Common myeloid progenitor, CD34-positive (primary cell): ENCODE measurements around the gene DNMT3A.
"Not testable (repeated sequence)": the region's sequence is repeated elsewhere in the genome, so short reads cannot be mapped to it uniquely, and the experiment has no call there.

ENCODE experiments used
- CTCF ChIA-PET: fragments of 350-600 bp; sonication (Branson Sonifier 250); formaldehyde crosslinking; loops from one replicate; lab custom pipeline; 2021; ENCODE audit warnings: antibody characterized with exemption; lab: Charles Lee
- POLR2A ChIA-PET: fragments of 350-600 bp; sonication (Branson Sonifier 250); formaldehyde crosslinking; loops from one replicate; lab custom pipeline; 2021; ENCODE audit warnings: antibody characterized with exemption; lab: Charles Lee
- DNase-seq, 3 donors: peaks; one replicate each; pipeline versions ENCODE4 v3.0.0 to v3.0.0-alpha.2; 2013
- H3K27ac ChIP-seq, 2 experiments: 1 replicate in 1 of 2; 2 replicates in 1 of 2; pipeline ENCODE4 v1.7.0; 2013; ENCODE audit warnings: inconsistent platforms in 2 of 2, low read length in 2 of 2, mild to moderate bottlenecking in 2 of 2, low read depth in 1 of 2, moderate library complexity in 1 of 2; ENCODE audit not compliant: severe bottlenecking in 2 of 2, insufficient read depth in 1 of 2, poor library complexity in 1 of 2
- H3K27me3 ChIP-seq, 5 experiments: replicated peaks in 2 of 5; 1 replicate in 3 of 5; 2 replicates in 2 of 5; pipeline versions ENCODE4 v1.6.1 to v1.7.0; 2013; ENCODE audit warnings: low read length in 4 of 5, mild to moderate bottlenecking in 2 of 5, moderate library complexity in 2 of 5, inconsistent platforms in 1 of 5; ENCODE audit not compliant: insufficient read depth in 5 of 5, control insufficient read depth in 4 of 5
- H3K36me3 ChIP-seq, 4 experiments: 1 replicate in 2 of 4; 2 replicates in 2 of 4; pipeline versions ENCODE4 v1.6.1 to v1.7.0; 2013; ENCODE audit warnings: low read length in 3 of 4, control low read depth in 1 of 4, mild to moderate bottlenecking in 1 of 4; ENCODE audit not compliant: control insufficient read depth in 4 of 4, insufficient read depth in 4 of 4
- H3K4me1 ChIP-seq, 4 experiments: 1 replicate in 3 of 4; 2 replicates in 1 of 4; pipeline versions ENCODE4 v1.6.1 to v1.7.1; 2013; ENCODE audit warnings: low read length in 3 of 4, mild to moderate bottlenecking in 3 of 4, control low read depth in 1 of 4, inconsistent platforms in 1 of 4, moderate library complexity in 1 of 4; ENCODE audit not compliant: control insufficient read depth in 4 of 4, insufficient read depth in 4 of 4; ENCODE audit errors: control extremely low read depth in 1 of 4
- H3K4me3 ChIP-seq, 7 experiments: 1 replicate in 4 of 7; 2 replicates in 3 of 7; pipeline versions ENCODE4 v1.5.1 to v1.7.0; 2013; ENCODE audit warnings: mild to moderate bottlenecking in 7 of 7, low read length in 6 of 7, moderate library complexity in 6 of 7, inconsistent platforms in 2 of 7, low read depth in 2 of 7, control low read depth in 1 of 7; ENCODE audit not compliant: insufficient read depth in 4 of 7, control insufficient read depth in 1 of 7; ENCODE audit errors: extremely low read depth in 1 of 7
- H3K9me3 ChIP-seq, 5 experiments: 1 replicate in 4 of 5; 2 replicates in 1 of 5; pipeline versions ENCODE4 v1.6.1 to v1.7.1; 2013; ENCODE audit warnings: low read length in 4 of 5, mild to moderate bottlenecking in 2 of 5, inconsistent platforms in 1 of 5, low read depth in 1 of 5, moderate library complexity in 1 of 5; ENCODE audit not compliant: control insufficient read depth in 4 of 5, insufficient read depth in 2 of 5; ENCODE audit errors: control extremely low read depth in 1 of 5
- WGBS: methylation state at CpG from one replicate; pipeline ENCODE4 v1.1.5; 2013; ENCODE audit not compliant: insufficient coverage; 5-methylcytosine and 5-hydroxymethylcytosine counted together

DNMT3A gene

DNA sequence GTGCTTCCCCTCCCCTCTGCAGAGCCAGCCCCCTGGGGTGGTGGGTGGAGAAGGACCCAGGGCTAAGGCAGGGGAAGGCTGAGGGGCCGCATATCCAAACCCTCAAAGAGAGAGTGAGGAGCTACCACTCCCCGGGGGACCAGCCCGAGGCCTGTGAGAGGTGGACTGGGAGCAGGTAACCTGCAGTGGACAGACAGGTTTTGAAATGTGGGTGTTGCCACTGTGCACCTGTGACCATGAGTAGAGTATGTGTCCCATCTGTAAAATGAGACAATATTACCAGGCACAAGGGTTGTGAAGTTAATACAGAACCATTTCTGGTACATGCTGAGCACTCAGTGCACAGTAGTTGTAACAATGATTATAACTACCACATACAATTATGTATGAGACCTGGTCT, 122.1 kb downstream of the DNMT3A start:
- no peak overlapping the region for H3K27ac ChIP-seq
- no peaks in the 10 kb centered on the region for H3K36me3 ChIP-seq
- H3K9me3 ChIP-seq: no peaks in the 10 kb centered on the region
- DNase-seq: no peak
- H3K4me3 ChIP-seq: no peak overlapping the region
- ChIA-PET POLR2A (interaction anchor here (0.6 kb wide), 1 partner anchor 14 kb away, joined by 4 read pairs; no protein-coding TSS in a partner anchor), CTCF (interaction anchor here (0.9 to 2.1 kb wide), 5 partner anchors 9 to 23 kb away, joined by 3 to 7 read pairs (median 5); no protein-coding TSS in a partner anchor)
- peaks cover 0 to 24% (median 20%) of the 10 kb centered on the region in 4 experiments for H3K4me1 ChIP-seq
- WGBS: 100% methylated on average over 2 of the region's 3 CpGs
- H3K27me3 ChIP-seq: no peaks in the 10 kb centered on the region

DNA sequence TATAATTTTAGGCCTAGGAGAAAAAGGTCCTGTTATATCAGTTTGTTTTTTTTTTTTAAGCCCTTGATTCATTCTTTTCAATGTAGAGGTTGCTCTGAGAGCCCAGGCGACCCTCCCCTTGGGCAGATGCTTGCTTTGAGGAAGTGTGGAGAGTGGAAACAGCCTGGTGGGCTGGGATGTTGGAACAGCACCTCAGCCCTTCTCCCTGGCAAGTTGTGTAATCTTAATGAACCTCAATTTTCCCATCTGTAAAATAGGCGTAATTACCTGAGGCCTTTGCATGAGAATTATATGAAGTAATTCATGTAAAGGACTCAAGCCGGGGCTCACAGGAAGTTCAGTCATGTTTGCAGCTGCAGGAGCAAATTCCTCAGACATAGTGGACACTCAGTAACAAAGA, 123.6 kb downstream of the DNMT3A start:
- ChIA-PET POLR2A (no interaction called here), CTCF (interaction anchor here (0.9 to 1.7 kb wide), 5 partner anchors 10 to 356 kb away, joined by 3 to 5 read pairs (median 4); no protein-coding TSS in a partner anchor)
- WGBS: 96% methylated on average over 2 of the region's 3 CpGs

DNA sequence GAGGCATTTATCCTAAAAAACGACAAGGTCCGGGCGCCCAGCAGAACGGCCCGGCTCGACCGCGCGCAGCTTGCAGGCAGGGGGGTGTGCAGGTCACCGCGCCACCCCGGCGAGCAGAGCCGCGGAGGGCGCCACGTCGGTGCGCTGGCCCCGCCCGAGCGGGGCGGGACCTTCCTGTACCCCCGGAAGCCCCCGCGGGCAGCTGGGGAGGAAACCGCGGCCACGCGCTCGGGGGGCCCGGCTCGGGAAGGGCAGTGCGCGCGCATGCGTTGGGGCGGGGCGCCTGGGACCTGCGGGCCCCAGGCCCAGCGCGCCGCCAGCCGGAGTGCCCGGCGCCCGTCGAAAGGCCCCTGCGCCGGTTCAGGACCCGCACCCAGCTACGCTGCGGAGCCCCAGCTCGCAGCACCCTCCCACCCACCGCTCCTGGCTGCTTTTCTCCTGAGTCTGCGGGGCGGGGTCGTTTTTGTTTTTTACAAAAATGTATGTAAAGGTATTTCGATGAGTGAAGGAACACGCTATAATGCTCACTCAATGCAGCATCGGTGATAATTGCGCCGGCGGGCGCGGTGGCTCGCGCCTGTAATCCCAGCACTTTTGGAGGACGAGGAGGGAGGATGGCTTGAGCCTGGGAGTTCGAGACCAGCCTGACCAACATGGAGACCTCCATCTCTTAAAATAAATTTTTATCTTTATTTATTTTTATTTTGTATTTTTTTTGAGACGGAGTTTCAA, 125.6 kb downstream of the DNMT3A start:
- CTCF ChIA-PET: interaction anchor here (1.2 to 13.4 kb wide), 3 partner anchors 9 to 20 kb away, joined by 5 to 105 read pairs (median 7); no protein-coding TSS in a partner anchor
- WGBS: 5% methylated on average over 32 of the region's 71 CpGs

More for the DNA sequence above, 123.6 kb downstream of the DNMT3A start:
- peaks cover 0 to 24% (median 20%) of the 10 kb centered on the region in 4 experiments for H3K4me1 ChIP-seq
- H3K4me3 ChIP-seq: no peak overlapping the region
- no peaks in the 10 kb centered on the region for H3K27me3 ChIP-seq
- no peak overlapping the region for H3K27ac ChIP-seq
- no peaks in the 10 kb centered on the region for H3K36me3 ChIP-seq
- DNase-seq: peak in 2 of 3 donors; percentile 50 to 60
- H3K9me3 ChIP-seq: no peaks in the 10 kb centered on the region

DNA sequence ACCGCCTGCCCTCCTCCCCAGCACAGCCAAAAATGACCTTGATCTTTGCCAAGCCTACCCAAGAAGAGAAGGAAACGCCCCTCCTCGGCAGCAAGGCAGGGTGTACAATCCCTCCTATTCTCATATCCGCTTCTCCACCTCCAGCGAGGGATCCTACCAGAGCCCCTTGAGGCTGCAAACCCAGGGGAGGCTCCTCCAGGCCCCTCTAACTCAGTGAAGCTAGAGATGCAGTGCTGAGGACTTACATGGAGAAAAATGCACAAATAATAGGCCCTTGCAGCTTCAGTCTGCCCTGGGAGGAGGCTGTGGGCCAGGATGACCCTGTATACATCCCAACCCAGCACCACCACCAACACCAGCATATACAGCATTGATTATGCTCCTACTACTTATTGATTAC, 126.5 kb downstream of the DNMT3A start:
- DNase-seq: peak in 2 of 3 donors; percentile 19 to 34
- H3K4me1 ChIP-seq: peaks cover 2 to 33% (median 29%) of the 10 kb centered on the region in 4 experiments
- H3K27ac ChIP-seq: no peak overlapping the region
- 53% methylated on average over 2 of the region's 5 CpGs for WGBS
- CTCF ChIA-PET: interaction anchor here (1.2 to 13.4 kb wide), 3 partner anchors 9 to 19 kb away, joined by 5 to 105 read pairs (median 7); no protein-coding TSS in a partner anchor
- H3K9me3 ChIP-seq: no peaks in the 10 kb centered on the region
- POLR2A ChIA-PET: interaction anchor here (0.6 to 1.7 kb wide), 3 partner anchors 27 to 61 kb away, joined by 3 read pairs; no protein-coding TSS in a partner anchor
- H3K36me3 ChIP-seq: no peaks in the 10 kb centered on the region
- H3K4me3 ChIP-seq: no peak overlapping the region
- H3K27me3 ChIP-seq: no peaks in the 10 kb centered on the region

More for the DNA sequence above, 125.6 kb downstream of the DNMT3A start:
- H3K4me3 ChIP-seq: peak overlapping the region; percentile 28 to 80 (median 46)
- DNase-seq: peak; percentile 83 to 91 (median 88)
- H3K9me3 ChIP-seq: no peaks in the 10 kb centered on the region
- no peaks in the 10 kb centered on the region for H3K36me3 ChIP-seq
- no peak overlapping the region for H3K27ac ChIP-seq
- POLR2A ChIA-PET: interaction anchor here (0.6 to 1.7 kb wide), 6 partner anchors 10 to 60 kb away, joined by 3 to 5 read pairs (median 3); no protein-coding TSS in a partner anchor
- peaks cover 0 to 25% (median 22%) of the 10 kb centered on the region in 4 experiments for H3K4me1 ChIP-seq
- no peaks in the 10 kb centered on the region for H3K27me3 ChIP-seq

DNA sequence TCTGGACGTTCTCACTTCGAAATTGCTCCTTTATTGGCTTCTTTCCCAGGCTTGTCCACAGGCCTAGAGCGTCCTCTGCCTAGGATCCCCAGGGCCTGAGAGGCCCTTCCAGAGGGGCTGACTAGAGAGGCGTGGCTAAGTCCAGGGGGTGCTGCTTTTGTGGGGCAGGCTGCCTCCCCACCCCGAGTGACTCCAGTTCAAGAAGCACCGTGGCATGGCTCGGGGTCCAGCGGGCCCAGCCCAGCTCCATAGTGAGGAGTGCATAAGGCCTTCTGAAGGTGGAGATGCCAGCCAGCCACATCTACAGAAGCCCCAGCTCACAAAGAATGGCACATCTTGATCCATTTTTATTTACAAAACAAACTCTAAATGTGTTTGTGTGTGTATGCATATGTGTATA, 128.5 kb downstream of the DNMT3A start:
- POLR2A ChIA-PET: no interaction called here
- DNase-seq: no peak
- CTCF ChIA-PET: interaction anchor here (1.0 to 13.4 kb wide), 4 partner anchors 8 to 16 kb away, joined by 3 to 105 read pairs (median 6); no protein-coding TSS in a partner anchor
- H3K27me3 ChIP-seq: no peaks in the 10 kb centered on the region
- peaks cover 2 to 47% (median 43%) of the 10 kb centered on the region in 4 experiments for H3K4me1 ChIP-seq
- no peaks in the 10 kb centered on the region for H3K9me3 ChIP-seq
- H3K27ac ChIP-seq: no peak overlapping the region
- no peak overlapping the region for H3K4me3 ChIP-seq
- no peaks in the 10 kb centered on the region for H3K36me3 ChIP-seq
- WGBS: 96% methylated on average over 3 of the region's 8 CpGs

DNA sequence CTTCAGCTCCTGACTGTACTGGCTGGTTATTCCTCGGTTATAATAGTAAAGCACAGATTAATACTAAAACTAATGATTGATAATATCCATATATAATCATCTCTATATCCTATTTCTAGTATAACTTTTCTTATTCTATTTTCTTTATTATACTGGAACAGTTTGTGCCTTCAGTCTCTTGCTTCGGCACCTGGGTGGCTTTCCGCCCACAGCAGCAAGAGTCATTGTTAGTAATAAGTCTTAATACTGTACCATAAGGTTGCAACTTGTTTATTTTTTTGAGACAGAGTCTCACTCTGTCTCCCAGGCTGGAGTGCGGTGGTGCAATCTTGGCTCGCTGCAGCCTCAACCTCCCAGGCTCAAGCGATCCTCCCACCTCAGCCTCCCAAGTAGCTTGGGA, 130.8 kb downstream of the DNMT3A start:
- H3K36me3 ChIP-seq, DNase-seq, H3K27me3 ChIP-seq, H3K9me3 ChIP-seq, POLR2A ChIA-PET, H3K27ac ChIP-seq, H3K4me3 ChIP-seq: not testable (repeated sequence)
- CTCF ChIA-PET: interaction anchor here (0.6 to 13.4 kb wide), 2 partner anchors 16 to 216 kb away, joined by 4 to 105 read pairs; no protein-coding TSS in a partner anchor
- peaks cover 4 to 53% (median 45%) of the 10 kb centered on the region in 4 experiments for H3K4me1 ChIP-seq
- 100% methylated on average over 3 of the region's 6 CpGs for WGBS
